Activated CD8-positive, alpha-beta memory T cell treated with anti-CD3 and anti-CD28 coated beads, Interleukin-2, amount 10 ng/mL, durations not matched to agents 7 days and 5 days (primary cell): Measurements from ENCODE around the gene OMA1. TPM values are rescaled to one million over a fixed set of nuclear protein-coding genes. Genes with fewer than 3 reads are reported as not detected.

Source experiments
- ATAC-seq: fragments of 150-1000 bp; cut with Tn5 transposase; one replicate; pipeline ENCODE4 v1.10.0; 2021; ENCODE audit warnings: moderate library complexity
- CTCF ChIA-PET: fragments of 350-600 bp; sonication (Branson Sonifier 250); formaldehyde crosslinking; loops from one replicate; lab custom pipeline; 2021; ENCODE audit warnings: antibody characterized with exemption; lab: Charles Lee
- DNase-seq: peaks from one replicate; pipeline ENCODE4 v3.0.0-alpha.2; 2020
- H3K27ac Mint-ChIP-seq: one replicate; pipeline ENCODE4 v1.8.0; 2021; ENCODE audit warnings: mild to moderate bottlenecking, mixed read lengths
- H3K27me3 Mint-ChIP-seq: one replicate; pipeline ENCODE4 v1.8.0; 2021; ENCODE audit warnings: mixed read lengths
- H3K36me3 Mint-ChIP-seq: one replicate; pipeline ENCODE4 v1.8.0; 2021; ENCODE audit warnings: mild to moderate bottlenecking, mixed read lengths
- H3K4me1 Mint-ChIP-seq: one replicate; pipeline ENCODE4 v1.8.0; 2021; ENCODE audit warnings: mixed read lengths
- H3K4me3 Mint-ChIP-seq: one replicate; pipeline ENCODE4 v1.8.0; 2021; ENCODE audit warnings: mild to moderate bottlenecking, moderate library complexity, mixed read lengths
- H3K9me3 Mint-ChIP-seq: one replicate; pipeline ENCODE4 v1.8.0; 2022; ENCODE audit warnings: low read depth, mixed read lengths
- total RNA-seq, 2 experiments: library from RNA; stranded (reverse); gene quantifications; one replicate each; pipeline ENCODE4 v1.2.3, GENCODE V29; 2021

Gene OMA1
- total RNA-seq, 2 experiments from 2014 or later: 24.9 to 26.0 TPM

DNA sequence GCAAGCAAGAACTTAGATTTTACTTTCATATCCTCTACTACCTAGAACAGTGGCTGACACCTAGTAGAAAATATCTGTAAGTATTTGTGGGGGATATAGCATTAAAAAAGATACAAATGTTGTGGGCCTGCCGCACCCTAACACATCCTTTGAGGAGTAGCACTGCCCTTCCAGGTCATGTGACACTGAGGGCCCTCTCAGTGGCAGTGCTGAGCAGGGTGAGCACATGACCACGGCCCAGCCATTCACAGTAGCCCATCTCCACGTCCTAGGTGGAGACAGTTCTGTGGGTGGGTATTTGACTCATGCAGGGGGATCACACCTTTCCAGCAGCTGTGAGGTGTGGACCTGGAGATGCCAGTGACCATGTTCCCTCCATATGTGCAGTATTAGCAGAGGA, 108.9 kb downstream of the OMA1 start:
- Mint-ChIP-seq H3K27ac (no peak overlapping the region), H3K27me3 (no peaks in the 10 kb centered on the region), H3K36me3 (no peaks in the 10 kb centered on the region), H3K4me3 (no peak overlapping the region), H3K9me3 (no peaks in the 10 kb centered on the region), H3K4me1 (no peaks in the 10 kb centered on the region)
- CTCF ChIA-PET: no interaction called here
- no peak for DNase-seq
- ATAC-seq: no peak

GRCh38 chr1:58436615-58437297, 109.8 kb downstream of the OMA1 start:
- no peaks in the 10 kb centered on the region for H3K27me3 Mint-ChIP-seq
- no peaks in the 10 kb centered on the region for H3K4me1 Mint-ChIP-seq
- no peak overlapping the region for H3K4me3 Mint-ChIP-seq
- H3K9me3 Mint-ChIP-seq: no peaks in the 10 kb centered on the region
- no peak overlapping the region for H3K27ac Mint-ChIP-seq
- no peak for ATAC-seq
- no peak for DNase-seq
- CTCF ChIA-PET: no interaction called here
- no peaks in the 10 kb centered on the region for H3K36me3 Mint-ChIP-seq

DNA sequence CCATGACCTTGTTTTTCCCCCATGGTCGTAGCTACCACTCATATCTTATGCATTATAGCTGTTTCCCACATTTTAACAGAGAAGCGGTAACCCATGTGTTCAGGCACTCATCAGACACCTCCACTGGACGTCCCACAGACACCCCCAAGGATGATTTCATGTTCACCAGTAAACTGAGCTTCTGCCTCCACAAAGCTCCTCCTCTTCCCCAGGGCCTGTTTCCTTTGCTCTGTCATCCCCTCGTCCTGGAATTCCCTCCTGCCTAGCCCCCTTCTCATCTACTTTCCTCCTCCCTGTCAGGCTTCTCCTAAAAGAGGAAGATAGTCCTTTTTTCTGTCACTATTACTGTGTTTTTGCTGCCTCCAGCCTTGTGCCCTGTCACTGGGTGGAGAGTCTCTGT, 111.2 kb downstream of the OMA1 start:
- H3K27me3 Mint-ChIP-seq: no peaks in the 10 kb centered on the region

GRCh38 chr1:58434607-58435006, 111.9 kb downstream of the OMA1 start:
- DNase-seq: no peak
- Mint-ChIP-seq H3K36me3 (no peaks in the 10 kb centered on the region), H3K4me1 (no peaks in the 10 kb centered on the region), H3K4me3 (no peak overlapping the region), H3K9me3 (no peaks in the 10 kb centered on the region), H3K27ac (no peak overlapping the region), H3K27me3 (no peaks in the 10 kb centered on the region)
- ATAC-seq: no peak
- CTCF ChIA-PET: no interaction called here

More for the DNA sequence above, 111.2 kb downstream of the OMA1 start:
- H3K4me1 Mint-ChIP-seq: no peaks in the 10 kb centered on the region
- no peaks in the 10 kb centered on the region for H3K36me3 Mint-ChIP-seq
- H3K27ac Mint-ChIP-seq: no peak overlapping the region
- DNase-seq (no peak), ATAC-seq (no peak)
- CTCF ChIA-PET: no interaction called here
- H3K9me3 Mint-ChIP-seq: no peaks in the 10 kb centered on the region
- no peak overlapping the region for H3K4me3 Mint-ChIP-seq

DNA sequence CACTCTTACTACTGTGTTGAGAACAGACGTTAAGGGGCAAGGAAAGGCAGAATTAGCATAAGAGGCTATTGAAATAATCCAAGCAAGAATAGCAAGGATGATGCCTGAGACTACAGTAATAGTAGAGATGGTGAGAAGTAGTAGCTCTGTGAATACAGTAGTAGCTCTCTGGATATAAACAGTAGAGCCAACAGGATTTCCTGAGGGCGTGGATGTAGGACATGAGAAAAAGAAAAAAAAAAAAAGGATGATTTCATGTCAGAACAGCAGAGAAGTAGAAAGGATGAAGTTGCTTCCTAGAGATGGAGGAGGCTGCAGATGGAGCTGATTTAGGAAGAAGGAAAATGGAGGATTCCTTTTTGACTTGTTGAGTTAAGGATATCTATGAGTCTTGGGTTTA, 112.3 kb downstream of the OMA1 start:
- DNase-seq: no peak
- CTCF ChIA-PET: no interaction called here
- ATAC-seq: no peak
- H3K9me3 Mint-ChIP-seq: no peaks in the 10 kb centered on the region
- no peak overlapping the region for H3K27ac Mint-ChIP-seq
- H3K4me3 Mint-ChIP-seq: no peak overlapping the region
- H3K27me3 Mint-ChIP-seq: no peaks in the 10 kb centered on the region
- no peaks in the 10 kb centered on the region for H3K4me1 Mint-ChIP-seq
- H3K36me3 Mint-ChIP-seq: no peaks in the 10 kb centered on the region

- Mint-ChIP-seq H3K4me3 (no peak overlapping the region), H3K4me1 (no peaks in the 10 kb centered on the region), H3K36me3 (no peaks in the 10 kb centered on the region), H3K9me3 (no peaks in the 10 kb centered on the region), H3K27ac (no peak overlapping the region), H3K27me3 (no peaks in the 10 kb centered on the region)
- DNase-seq (no peak), ATAC-seq (no peak)
- CTCF ChIA-PET: no interaction called here
These were observed 113.5 kb downstream of the OMA1 start for GRCh38 chr1:58432851-58433668.

DNA sequence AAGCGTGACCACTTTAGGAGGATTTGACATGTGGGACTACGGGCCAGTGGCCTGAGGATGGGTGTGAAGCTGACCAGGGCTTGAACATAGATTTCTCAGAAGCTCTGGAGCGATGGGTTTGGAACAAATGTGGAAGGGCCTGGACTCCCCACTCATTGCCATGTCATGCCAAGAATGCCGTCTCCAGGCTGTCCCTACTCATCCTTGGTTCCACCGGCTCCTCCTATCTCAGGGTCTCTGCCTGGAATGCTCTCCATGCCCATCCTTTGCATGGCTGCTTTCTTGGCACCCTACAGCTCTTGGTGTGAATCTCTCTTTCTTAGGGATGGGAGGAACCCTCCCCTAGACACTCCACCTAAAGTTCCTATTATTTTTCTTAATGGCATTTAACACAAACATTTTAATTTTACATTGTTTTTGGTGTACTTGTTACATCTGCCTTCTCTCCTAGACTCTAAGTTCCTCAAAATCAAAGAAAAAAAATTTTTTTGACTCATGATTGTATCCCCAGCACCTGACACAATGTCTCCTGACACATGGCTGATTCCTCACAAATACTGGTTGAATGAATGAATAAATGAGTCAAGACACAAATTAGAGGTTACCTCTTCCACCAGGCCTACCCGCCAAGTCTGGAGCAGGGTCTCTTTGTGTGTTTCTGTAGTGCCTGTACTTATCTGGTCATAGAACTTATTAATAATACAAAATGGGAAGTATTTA, 114.5 kb downstream of the OMA1 start:
- no peak overlapping the region for H3K4me3 Mint-ChIP-seq
- H3K36me3 Mint-ChIP-seq: no peaks in the 10 kb centered on the region
- no peaks in the 10 kb centered on the region for H3K9me3 Mint-ChIP-seq
- ATAC-seq (no peak), DNase-seq (no peak)
- no peaks in the 10 kb centered on the region for H3K4me1 Mint-ChIP-seq
- CTCF ChIA-PET: no interaction called here
- H3K27ac Mint-ChIP-seq: no peak overlapping the region
- H3K27me3 Mint-ChIP-seq: no peaks in the 10 kb centered on the region

Other genes starting within 250 kb of the OMA1 start
- not detected for gene TACSTD2, start 30.5 kb upstream of the OMA1 start, total RNA-seq
- gene MYSM1, start 153.3 kb upstream of the OMA1 start, total RNA-seq: 10 to 100 TPM; 45.3 to 60.5 TPM
- gene JUN, start 237.3 kb upstream of the OMA1 start, total RNA-seq: 100 to 1,000 TPM in 1 of 2 experiments, 10 to 100 TPM in 1; 50.5 to 129 TPM